PC-9 (cell line): ENCODE results near the gene DLGAP3.

ENCODE experiments used
- CTCF ChIP-seq: fragments of 200-600 bp; sonication (generic); conservative IDR thresholded peaks from 2 replicates; pipeline ENCODE4 v1.6.1; 2017; ENCODE audit warnings: mixed run types, antibody characterized with exemption, mild to moderate bottlenecking, moderate library complexity
- EZH2 ChIP-seq: fragments of 200-600 bp; sonication (generic); IDR thresholded peaks from 2 replicates; pipeline ENCODE4 v1.8.0; 2017; ENCODE audit warnings: antibody characterized with exemption, low read depth

DNA sequence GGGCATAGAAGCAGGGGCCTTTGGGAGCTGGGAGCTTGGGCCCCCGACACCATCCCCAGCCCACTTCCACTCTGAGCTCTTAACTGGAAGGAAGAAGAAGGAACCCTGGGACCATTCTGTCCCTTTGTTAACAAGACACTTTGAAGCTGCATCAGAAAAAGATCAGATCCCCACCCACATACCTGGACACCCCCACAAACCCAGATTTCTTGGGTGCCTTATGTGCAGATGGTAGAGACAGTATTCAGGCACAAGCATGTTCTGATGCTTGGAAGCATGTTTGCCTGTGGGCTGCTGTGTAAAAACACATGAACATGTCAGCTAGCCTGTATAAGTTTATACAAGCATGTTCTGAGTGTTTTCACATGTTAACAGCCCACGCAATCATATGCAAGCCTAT is 3.7 kb downstream of the DLGAP3 start:
- TF ChIP-seq CTCF (no peak), EZH2 (no peak)
